ENCODE measurements around the gene C14orf119.

C14orf119 gene

GRCh38 chr14:23062002-23062401, 33.3 kb upstream of the C14orf119 start:
- no peak for DNase-seq

GRCh38 chr14:23063601-23064000, 31.7 kb upstream of the C14orf119 start:
- no peak for DNase-seq

- no peak for DNase-seq
These were observed 28.9 kb upstream of the C14orf119 start for GRCh38 chr14:23066368-23066767.

- no peak for DNase-seq
These were observed 28.2 kb upstream of the C14orf119 start for GRCh38 chr14:23066855-23067744.

GRCh38 chr14:23067847-23068788, 27.2 kb upstream of the C14orf119 start:
- no peak for DNase-seq

GRCh38 chr14:23068789-23069412, 26.4 kb upstream of the C14orf119 start:
- DNase-seq = no peak

GRCh38 chr14:23069413-23069806, 25.9 kb upstream of the C14orf119 start:
- no peak for DNase-seq

GRCh38 chr14:23070262-23071129, 24.8 kb upstream of the C14orf119 start:
- DNase-seq = no peak

GRCh38 chr14:23071244-23071920, 23.9 kb upstream of the C14orf119 start:
- no peak for DNase-seq

GRCh38 chr14:23071921-23072539, 23.3 kb upstream of the C14orf119 start:
- DNase-seq = no peak

- no peak for DNase-seq
These were observed 20.4 kb upstream of the C14orf119 start for GRCh38 chr14:23074906-23075305.

GRCh38 chr14:23076785-23077408, 18.4 kb upstream of the C14orf119 start:
- no peak for DNase-seq

GRCh38 chr14:23077962-23078361, 17.3 kb upstream of the C14orf119 start:
- no peak for DNase-seq

GRCh38 chr14:23078692-23079116, 16.6 kb upstream of the C14orf119 start:
- no peak for DNase-seq

GRCh38 chr14:23079716-23080115, 15.6 kb upstream of the C14orf119 start:
- DNase-seq = no peak

- DNase-seq = no peak
These were observed 14.8 kb upstream of the C14orf119 start for GRCh38 chr14:23080474-23080873.

GRCh38 chr14:23085458-23085857, 9.8 kb upstream of the C14orf119 start:
- DNase-seq = no peak

- DNase-seq = no peak
These were observed 8.7 kb upstream of the C14orf119 start for GRCh38 chr14:23086565-23086964.

- DNase-seq = no peak
These were observed 5.6 kb upstream of the C14orf119 start for GRCh38 chr14:23089498-23090253.

- no peak for DNase-seq
These were observed 5.1 kb upstream of the C14orf119 start for GRCh38 chr14:23090254-23090636.
